Keratinocyte (primary cell): ENCODE data around the gene MYO1D. TPM values are rescaled to one million over a fixed set of nuclear protein-coding genes. Genes with fewer than 3 reads are reported as not detected.

Experiments
- DNase-seq: peaks from one replicate; pipeline ENCODE4 v3.0.0-alpha.2; 2011; ENCODE audit warnings: low read depth, missing footprints, low spot score
- FAIRE-seq: peaks from 2 replicates; lab custom pipeline; 2011; peaks lifted over from hg19 to GRCh38; lab: Jason Lieb, UNC
- H2AFZ ChIP-seq: 2 replicates; pipeline ENCODE4 v1.6.0; 2012; ENCODE audit warnings: low read length, control low read depth, inconsistent platforms; ENCODE audit not compliant: control insufficient read depth
- H3K27ac ChIP-seq: 2 replicates; pipeline ENCODE4 v1.5.1; 2011; ENCODE audit warnings: low read length; ENCODE audit not compliant: control insufficient read depth, insufficient read depth
- H3K27me3 ChIP-seq: 3 replicates; pipeline ENCODE4 v1.6.0; 2011; ENCODE audit warnings: low read length; ENCODE audit not compliant: control insufficient read depth, insufficient read depth; ENCODE audit errors: extremely low read depth
- H3K36me3 ChIP-seq, 2 experiments: 2 replicates in 1 of 2; 3 replicates in 1 of 2; pipeline ENCODE4 v1.5.1; 2011; ENCODE audit warnings: low read length in 2 of 2, mild to moderate bottlenecking in 1 of 2; ENCODE audit not compliant: control insufficient read depth in 2 of 2, insufficient read depth in 2 of 2; ENCODE audit errors: extremely low read depth in 1 of 2
- H3K4me1 ChIP-seq: 3 replicates; pipeline ENCODE4 v1.5.1; 2011; ENCODE audit warnings: low read length; ENCODE audit not compliant: control insufficient read depth, insufficient read depth; ENCODE audit errors: extremely low read depth
- H3K4me2 ChIP-seq: 3 replicates; pipeline ENCODE4 v1.6.0; 2011; ENCODE audit warnings: low read depth, low read length; ENCODE audit not compliant: control insufficient read depth, insufficient read depth; ENCODE audit errors: extremely low read depth
- H3K4me3 ChIP-seq, 3 experiments: fragments of 200-600 bp in 1 of 3; sonication (generic) in 1 of 3; 2 replicates in 2 of 3; 3 replicates in 1 of 3; pipeline ENCODE4 v1.5.1; 2011 to 2016; ENCODE audit warnings: low read length in 3 of 3, mild to moderate bottlenecking in 3 of 3, control low read depth in 2 of 3, inconsistent platforms in 1 of 3, low read depth in 1 of 3, mixed read lengths in 1 of 3, mixed run types in 1 of 3, moderate library complexity in 1 of 3; ENCODE audit not compliant: control insufficient read depth in 2 of 3, insufficient read depth in 2 of 3; ENCODE audit errors: extremely low read depth in 1 of 3
- H3K79me2 ChIP-seq: 2 replicates; pipeline ENCODE4 v1.6.0; 2012; ENCODE audit warnings: low read length; ENCODE audit not compliant: control insufficient read depth, insufficient read depth
- H3K9ac ChIP-seq: 3 replicates; pipeline ENCODE4 v1.6.0; 2011; ENCODE audit warnings: low read length; ENCODE audit not compliant: control insufficient read depth, insufficient read depth; ENCODE audit errors: extremely low read depth
- H3K9me1 ChIP-seq: 3 replicates; pipeline ENCODE4 v1.6.0; 2011; ENCODE audit warnings: low read length; ENCODE audit not compliant: control insufficient read depth, insufficient read depth; ENCODE audit errors: extremely low read depth
- H3K9me3 ChIP-seq: 2 replicates; pipeline ENCODE4 v1.5.1; 2012; ENCODE audit warnings: low read depth, low read length; ENCODE audit not compliant: control insufficient read depth
- H4K20me1 ChIP-seq: 3 replicates; pipeline ENCODE4 v1.6.0; 2011; ENCODE audit warnings: low read length; ENCODE audit not compliant: control insufficient read depth, insufficient read depth; ENCODE audit errors: extremely low read depth
- CTCF ChIP-seq, 3 experiments: IDR thresholded peaks in 1 of 3; conservative IDR thresholded peaks in 1 of 3; optimal IDR thresholded peaks in 1 of 3; 2 replicates in 2 of 3; 3 replicates in 1 of 3; pipeline versions ENCODE3 to v1.5.1; 2011; ENCODE audit warnings: low read length in 3 of 3, mild to moderate bottlenecking in 3 of 3, moderate library complexity in 2 of 3, control low read depth in 1 of 3, inconsistent platforms in 1 of 3; ENCODE audit not compliant: insufficient read depth in 2 of 3; ENCODE audit errors: extremely low read depth in 1 of 3
- EZH2 ChIP-seq: IDR thresholded peaks from one replicate; pipeline ENCODE4 v1.6.1; 2012; ENCODE audit warnings: inconsistent platforms, mild to moderate bottlenecking, low read length, moderate library complexity
- dilution Hi-C: fragments of 300-500 bp; cut with MboI; formaldehyde crosslinking; loops from one replicate; pipeline ENCODE4 v1.7.0; 2020; ENCODE audit warnings: low sequenced_read_pairs; ENCODE audit not compliant: extremely low pct_ligation_motif_present
- polyA plus RNA-seq, 5 experiments: library from polyadenylated mRNA; depleted of rRNA in 3 of 5; stranded (reverse) in 3 of 5; stranded (forward) in 1 of 5; unstranded in 1 of 5; fragments of >200 nt; gene quantifications; 1 replicate in 1 of 5; 2 replicates in 3 of 5; 3 replicates in 1 of 5; pipeline versions ENCODE4 v1.2.1 to v1.2.3, GENCODE V29; 2011 to 2012; ENCODE audit warnings: missing spikeins in 2 of 5, low read depth in 1 of 5, low replicate concordance in 1 of 5

Gene MYO1D
- polyA plus RNA-seq, 1 donor (not counting 4 experiments of a cell fraction or from before 2014, with no cell fraction given): 33.7 TPM

DNA sequence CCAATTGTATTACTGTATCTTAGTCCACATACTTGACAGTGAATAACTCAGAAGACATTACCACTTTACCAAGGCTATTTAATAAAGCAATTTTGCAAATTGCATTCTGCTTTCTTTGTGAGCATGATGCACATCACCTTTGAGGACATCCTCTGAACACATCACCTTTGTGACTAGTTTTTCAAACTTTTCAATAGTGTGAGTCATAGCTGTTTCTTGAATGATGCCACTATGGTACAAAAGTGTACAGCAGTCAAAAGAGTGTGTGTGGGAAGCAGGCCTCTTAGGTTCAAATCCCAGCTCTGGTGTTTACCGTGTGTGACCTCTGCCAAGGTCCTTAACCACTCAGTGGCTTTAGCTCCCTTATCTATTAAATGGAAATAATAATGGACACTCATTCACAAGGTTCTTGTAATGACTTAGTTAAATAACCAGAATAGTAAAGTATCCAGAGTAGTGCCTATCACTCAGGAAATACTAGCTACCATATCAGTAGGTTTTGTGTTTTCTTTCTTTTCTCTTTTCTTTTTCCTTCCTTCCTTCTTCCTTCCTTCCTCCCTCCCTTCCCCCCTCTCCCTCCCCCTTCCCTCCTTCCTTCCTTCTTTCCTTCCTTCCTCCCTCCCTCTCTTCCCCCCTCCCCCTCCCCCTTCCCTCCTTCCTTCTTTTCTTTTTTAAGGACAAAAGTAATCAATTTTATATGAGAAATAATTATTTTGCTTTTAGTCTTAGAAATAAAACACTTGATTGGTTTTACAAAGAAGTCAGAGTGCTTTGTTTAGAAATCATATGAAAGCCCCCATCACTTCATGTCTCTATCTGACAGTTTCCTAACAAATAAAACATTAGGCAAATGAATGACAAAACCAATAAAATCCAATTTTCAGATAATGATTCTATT is 178.9 kb downstream of the MYO1D start:
- dilution Hi-C loops: no loop called here
- H3K79me2 ChIP-seq: no peaks in the 10 kb centered on the region

GRCh38 chr17:32696426-32696825 is 180.5 kb downstream of the MYO1D start:
- no peaks in the 10 kb centered on the region for H3K79me2 ChIP-seq
- peaks cover 4% of the 10 kb centered on the region for H3K4me1 ChIP-seq
- no peak overlapping the region for H3K9ac ChIP-seq
- H3K27me3 ChIP-seq: no peaks in the 10 kb centered on the region
- H3K9me3 ChIP-seq: no peaks in the 10 kb centered on the region
- FAIRE-seq (no peak), DNase-seq (no peak)
- H3K27ac ChIP-seq: no peak overlapping the region
- H3K36me3 ChIP-seq: peaks cover 0 to 3% of the 10 kb centered on the region in 2 experiments
- H3K9me1 ChIP-seq: no peaks in the 10 kb centered on the region
- no peaks in the 10 kb centered on the region for H4K20me1 ChIP-seq
- no peak overlapping the region for H3K4me3 ChIP-seq
- dilution Hi-C loops: no loop called here
- H3K4me2 ChIP-seq: no peak overlapping the region
- H2AFZ ChIP-seq: no peak overlapping the region
- no peak for TF ChIP-seq CTCF (optimal IDR thresholded peaks at IDR 0.05 in 1 of 3, IDR thresholded peaks at IDR 0.05 in 1 of 3, conservative IDR thresholded peaks at IDR 0.05 in 1 of 3; ENCODE audit: extremely low read depth in 1 of 3, insufficient read depth in 2 of 3, low read length in 3 of 3)
- no peak for TF ChIP-seq EZH2

More for the DNA sequence above, 178.9 kb downstream of the MYO1D start:
- no peak overlapping the region for H3K4me2 ChIP-seq
- no peak overlapping the region for H3K9ac ChIP-seq
- H3K4me1 ChIP-seq: peaks cover 4% of the 10 kb centered on the region
- no peaks in the 10 kb centered on the region for H3K9me3 ChIP-seq
- no peak overlapping the region for H2AFZ ChIP-seq
- H3K27ac ChIP-seq: no peak overlapping the region
- H3K36me3 ChIP-seq: peaks cover 0 to 3% of the 10 kb centered on the region in 2 experiments
- FAIRE-seq: peak; percentile 81
- no peak overlapping the region for H3K4me3 ChIP-seq
- no peaks in the 10 kb centered on the region for H4K20me1 ChIP-seq
- no peaks in the 10 kb centered on the region for H3K27me3 ChIP-seq
- peak; percentile 7 for DNase-seq
- TF ChIP-seq EZH2 (no peak), CTCF (optimal IDR thresholded peaks at IDR 0.05 in 1 of 3, IDR thresholded peaks at IDR 0.05 in 1 of 3, conservative IDR thresholded peaks at IDR 0.05 in 1 of 3; ENCODE audit: extremely low read depth in 1 of 3, insufficient read depth in 2 of 3, low read length in 3 of 3) (no peak)
- H3K9me1 ChIP-seq: no peaks in the 10 kb centered on the region
